GM12878 (cell line): ENCODE results near the gene TTLL13. TPM values are rescaled to one million over a fixed set of nuclear protein-coding genes. Genes with fewer than 3 reads are reported as not detected.

Source experiments
- ATAC-seq: fragments of 200-7000 bp; cut with Tn5 transposase; 3 replicates; pipeline ENCODE4 v1.9.1; 2020; ENCODE audit warnings: mild to moderate bottlenecking, moderate library complexity
- BruUV-seq: library from RNA; stranded (reverse); fragments of 400-500 nt; replicated peaks from 2 replicates; lab custom pipeline; 2021; lab: Mats Ljungman, UMichigan
- CTCF ChIA-PET: fragments of 300-600 bp; sonication (Branson Sonifier 250); formaldehyde crosslinking; extraction: SDS; loops from one replicate; lab custom pipeline; 2021; ENCODE audit warnings: inconsistent platforms; lab: Yijun Ruan, JAX
- POLR2A ChIA-PET: fragments of 350-600 bp; formaldehyde crosslinking; extraction: SDS; loops from one replicate; lab custom pipeline; 2021; ENCODE audit warnings: inconsistent platforms; lab: Charles Lee
- RAD21 ChIA-PET: fragments of 300-600 bp; sonication (Branson Sonifier 250); formaldehyde crosslinking; loops from one replicate; lab custom pipeline; 2023; ENCODE audit warnings: antibody characterized with exemption; ENCODE audit not compliant: unreplicated experiment; lab: Charles Lee
- SMC1A ChIA-PET: fragments of 300-600 bp; sonication (Branson Sonifier 250); formaldehyde crosslinking; loops from one replicate; lab custom pipeline; 2023; ENCODE audit not compliant: unreplicated experiment, uncharacterized antibody; lab: Charles Lee
- DNase-seq: peaks from one replicate; pipeline ENCODE4 v3.0.0-alpha.2; 2011; ENCODE audit warnings: low read depth, low spot score
- FAIRE-seq: peaks from 3 replicates; lab custom pipeline; 2011; peaks lifted over from hg19 to GRCh38; lab: Jason Lieb, UNC
- H2AFZ ChIP-seq: 2 replicates; pipeline ENCODE4 v1.6.0; 2011; ENCODE audit warnings: low read depth, low read length, control low read depth; ENCODE audit not compliant: control insufficient read depth
- H3K27ac ChIP-seq: 2 replicates; pipeline ENCODE4 v1.5.1; 2011; ENCODE audit warnings: control low read depth; ENCODE audit not compliant: control insufficient read depth, insufficient read depth
- H3K27me3 ChIP-seq, 2 experiments: replicated peaks in 1 of 2; 2 replicates each; pipeline versions ENCODE4 v1.6.0 to v1.6.1; 2011; ENCODE audit warnings: low read length in 1 of 2; ENCODE audit not compliant: control insufficient read depth in 2 of 2, insufficient read depth in 2 of 2
- H3K36me3 ChIP-seq, 2 experiments: 2 replicates each; pipeline ENCODE4 v1.5.1; 2011; ENCODE audit warnings: low read length in 1 of 2; ENCODE audit not compliant: control insufficient read depth in 2 of 2, insufficient read depth in 2 of 2
- H3K4me1 ChIP-seq: 2 replicates; pipeline ENCODE4 v1.6.1; 2011; ENCODE audit warnings: mild to moderate bottlenecking, low read length, moderate library complexity, mixed read lengths; ENCODE audit not compliant: control insufficient read depth, insufficient read depth
- H3K4me2 ChIP-seq: 2 replicates; pipeline ENCODE4 v1.6.0; 2011; ENCODE audit warnings: control low read depth; ENCODE audit not compliant: control insufficient read depth, insufficient read depth
- H3K4me3 ChIP-seq: fragments of 200-600 bp; sonication (generic); 2 replicates; pipeline ENCODE4 v1.5.1; 2016
- H3K79me2 ChIP-seq: 2 replicates; pipeline ENCODE4 v1.6.0; 2011; ENCODE audit warnings: low read length; ENCODE audit not compliant: control insufficient read depth, insufficient read depth
- H3K9ac ChIP-seq: 2 replicates; pipeline ENCODE4 v1.8.0; 2011; ENCODE audit warnings: low read length, control low read depth, mixed read lengths; ENCODE audit not compliant: control insufficient read depth, insufficient read depth
- H3K9me3 ChIP-seq: replicated peaks from 3 replicates; pipeline ENCODE4 v1.5.1; 2011; ENCODE audit warnings: mild to moderate bottlenecking, low read length; ENCODE audit not compliant: control insufficient read depth, insufficient read depth
- H4K20me1 ChIP-seq: 2 replicates; pipeline ENCODE4 v1.6.0; 2011; ENCODE audit not compliant: control insufficient read depth, insufficient read depth
- ATF7 ChIP-seq: fragments of 450-650 bp; IDR thresholded peaks from 2 replicates; pipeline ENCODE4 v1.6.1; 2016; ENCODE audit warnings: low read depth, mild to moderate bottlenecking
- CHD4 ChIP-seq: fragments of 200-600 bp; sonication (generic); IDR thresholded peaks from 2 replicates; pipeline ENCODE4 v1.6.1; 2016; ENCODE audit warnings: mild to moderate bottlenecking
- DPF2 ChIP-seq: fragments of 450-650 bp; IDR thresholded peaks from 2 replicates; pipeline ENCODE4 v1.6.1; 2017; ENCODE audit warnings: mild to moderate bottlenecking
- E2F8 ChIP-seq: fragments of 450-650 bp; IDR thresholded peaks from 2 replicates; pipeline ENCODE4 v1.6.1; 2018; ENCODE audit warnings: mild to moderate bottlenecking, low read depth, moderate library complexity; ENCODE audit not compliant: partially characterized antibody
- E4F1 ChIP-seq: fragments of 450-650 bp; IDR thresholded peaks from 2 replicates; pipeline ENCODE4 v1.6.1; 2018; ENCODE audit warnings: borderline replicate concordance, mild to moderate bottlenecking; ENCODE audit not compliant: partially characterized antibody
- IRF4 ChIP-seq: IDR thresholded peaks from 2 replicates; pipeline ENCODE4 v1.6.1; 2011; ENCODE audit warnings: low read depth, low read length
- MTA2 ChIP-seq: fragments of 450-650 bp; IDR thresholded peaks from 2 replicates; pipeline ENCODE4 v1.6.1; 2016; ENCODE audit warnings: low read depth, mild to moderate bottlenecking, moderate library complexity
- MXI1 ChIP-seq: fragments of 150-350 bp; IDR thresholded peaks from 2 replicates; pipeline ENCODE4 v1.6.1; 2011; ENCODE audit warnings: low read depth, mild to moderate bottlenecking, inconsistent platforms, low read length, improper control_type of control experiment
- NR2C1 ChIP-seq: fragments of 450-650 bp; IDR thresholded peaks from 2 replicates; pipeline ENCODE4 v1.6.1; 2017; ENCODE audit warnings: antibody characterized with exemption, mild to moderate bottlenecking, moderate library complexity
- NR2F1 ChIP-seq: fragments of 450-650 bp; conservative IDR thresholded peaks from 2 replicates; pipeline ENCODE4 v1.6.1; 2017; ENCODE audit warnings: mild to moderate bottlenecking
- PAX8 ChIP-seq: fragments of 450-650 bp; IDR thresholded peaks from 2 replicates; pipeline ENCODE4 v1.6.1; 2017; ENCODE audit warnings: mild to moderate bottlenecking, moderate library complexity
- POLR2AphosphoS5 ChIP-seq: IDR thresholded peaks from 2 replicates; pipeline ENCODE4 v1.6.1; 2011; ENCODE audit warnings: mild to moderate bottlenecking, low read length, inconsistent platforms
- PRDM15 ChIP-seq: fragments of 450-650 bp; formaldehyde crosslinking; IDR thresholded peaks from 2 replicates; pipeline ENCODE4 v1.4.0; 2020; ENCODE audit warnings: mild to moderate bottlenecking, moderate library complexity
- YY1 ChIP-seq: IDR thresholded peaks from 2 replicates; pipeline ENCODE4 v1.6.1; 2011; ENCODE audit warnings: low read depth, mild to moderate bottlenecking, low read length
- ZNF24 ChIP-seq: fragments of 450-650 bp; IDR thresholded peaks from 2 replicates; pipeline ENCODE4 v1.6.1; 2017; ENCODE audit warnings: antibody characterized with exemption, mild to moderate bottlenecking
- WGBS: methylation state at CpG from one replicate; pipeline ENCODE4 v1.1.6; 2016; ENCODE audit warnings: low lambda C conversion rate; ENCODE audit not compliant: insufficient replicate concordance, insufficient coverage; ENCODE audit errors: missing lambda C conversion rate; 5-methylcytosine and 5-hydroxymethylcytosine counted together
- in situ Hi-C: fragments of 300-500 bp; cut with MboI; formaldehyde crosslinking; loops from 9 replicates; pipeline ENCODE4 v1.14.3; 2018; ENCODE audit warnings: mixed read lengths
- intact Hi-C: fragments of 100-400 bp; cut with micrococcal nuclease; formaldehyde crosslinking; loops from one replicate; pipeline ENCODE4 v1.14.2; 2022; ENCODE audit not compliant: unreplicated experiment
- polyA plus RNA-seq, 11 experiments: library from polyadenylated mRNA; depleted of rRNA in 4 of 11; unstranded in 6 of 11; stranded (reverse) in 5 of 11; fragments of >200 nt; fragmentation: Nextera tagmentation in 4 of 11; fragmentation: Illumina TruSeq in 1 of 11; extraction: Ambion mirVana in 4 of 11; extraction: Trizol in 1 of 11; gene quantifications; 1 replicate in 1 of 11; 2 replicates in 10 of 11; pipeline versions ENCODE4 v1.2.1 to v1.2.3, GENCODE V29; 2011 to 2016; ENCODE audit warnings: inconsistent platforms in 2 of 11, missing spikeins in 2 of 11, low read depth in 1 of 11
- total RNA-seq, 4 experiments: library from RNA; depleted of rRNA in 3 of 4; stranded (reverse); fragments of >200 nt in 3 of 4; fragmentation: Illumina TruSeq in 1 of 4; extraction: Trizol in 1 of 4; gene quantifications; 2 replicates each; pipeline versions ENCODE4 v1.2.1 to v1.2.3, GENCODE V29; 2013 to 2021

TTLL13 gene
- total and polyA plus RNA-seq, 10 of the 15 experiments (the other 5 are each of a cell fraction or from before 2014, with no cell fraction given): 0.03 to 0.32 (median 0.13) TPM; not detected in 1

GRCh38 chr15:90295270-90295648 lies 45.9 kb downstream of the TTLL13 start:
- TF ChIP-seq NR2F1 (no peak), PAX8 (no peak), MXI1 (no peak), NR2C1 (no peak), E2F8 (no peak), ZNF24 (no peak), CHD4 (no peak), YY1 (no peak), E4F1 (no peak), ATF7 (no peak), DPF2 (no peak), IRF4 (no peak), MTA2 (no peak), PRDM15 (CRISPR knock-in tag) (no peak), POLR2AphosphoS5 (no peak)
- intact Hi-C loops: no loop called here
- no peak for DNase-seq
- Histone ChIP-seq H3K4me2 (no peak overlapping the region), H3K27ac (no peak overlapping the region), H3K27me3 (no peaks in the 10 kb centered on the region), H3K9me3 (no peaks in the 10 kb centered on the region), H3K4me3 (no peak overlapping the region), H4K20me1 (no peaks in the 10 kb centered on the region), H2AFZ (no peak overlapping the region), H3K4me1 (no peaks in the 10 kb centered on the region), H3K9ac (no peak overlapping the region), H3K36me3 (no peaks in the 10 kb centered on the region), H3K79me2 (no peaks in the 10 kb centered on the region)
- in situ Hi-C loops: no loop called here
- ChIA-PET SMC1A (interaction anchor here (0.9 to 4.7 kb wide), 2 partner anchors 21 to 25 kb away, joined by 3 to 30 read pairs; no protein-coding TSS in a partner anchor), POLR2A (no interaction called here), CTCF (interaction anchor here (1.0 to 7.5 kb wide), 7 partner anchors 9 to 186 kb away, joined by 3 to 99 read pairs (median 4); no protein-coding TSS in a partner anchor), RAD21 (interaction anchor here (1.4 kb wide), 1 partner anchor 12 kb away, joined by 5 read pairs; no protein-coding TSS in a partner anchor)
- 61% methylated on average over 8 of the region's 10 CpGs for WGBS
- no peak for ATAC-seq
- BruUV-seq: no TSS peak
- no peak for FAIRE-seq
